ACC112 (cell line): Measurements from ENCODE around the gene SMIM23.
"Not testable (repeated sequence)": the region's sequence is repeated elsewhere in the genome, so short reads cannot be mapped to it uniquely, and the experiment has no call there.

Experiments used
- H2AFZ ChIP-seq: fragments of 200-600 bp; sonication (generic); one replicate; pipeline ENCODE4 v1.6.0; 2017; ENCODE audit warnings: antibody characterized with exemption, low read length; ENCODE audit not compliant: unreplicated experiment
- H3K27ac ChIP-seq: fragments of 200-600 bp; sonication (generic); 2 replicates; pipeline ENCODE4 v1.5.1; 2014; ENCODE audit warnings: low read depth, mild to moderate bottlenecking, antibody characterized with exemption, low read length, moderate library complexity
- H3K27me3 ChIP-seq: fragments of 200-600 bp; sonication (generic); 2 replicates; pipeline ENCODE4 v1.6.1; 2014; ENCODE audit warnings: mild to moderate bottlenecking, antibody characterized with exemption, low read length, moderate library complexity, mixed read lengths; ENCODE audit not compliant: insufficient read depth
- H3K36me3 ChIP-seq: fragments of 200-600 bp; sonication (generic); 2 replicates; pipeline ENCODE4 v1.6.1; 2016; ENCODE audit warnings: mild to moderate bottlenecking, antibody characterized with exemption, low read length, moderate library complexity, mixed read lengths; ENCODE audit not compliant: insufficient read depth
- H3K4me1 ChIP-seq: fragments of 200-600 bp; sonication (generic); one replicate; pipeline ENCODE4 v1.6.1; 2016; ENCODE audit warnings: low read length, mixed read lengths; ENCODE audit not compliant: insufficient read depth, unreplicated experiment, control insufficient read depth
- H3K4me3 ChIP-seq: fragments of 200-600 bp; sonication (generic); 2 replicates; pipeline ENCODE4 v1.5.1; 2014; ENCODE audit warnings: mild to moderate bottlenecking, low read depth, low read length
- H3K79me2 ChIP-seq: fragments of 200-600 bp; sonication (generic); one replicate; pipeline ENCODE4 v1.6.0; 2016; ENCODE audit warnings: low read length; ENCODE audit not compliant: control insufficient read depth, unreplicated experiment, insufficient read depth

Gene SMIM23

GRCh38 chr5:171773106-171773505 lies 12.5 kb upstream of the SMIM23 start:
- peaks cover 16% of the 10 kb centered on the region for H3K27me3 ChIP-seq
- no peaks in the 10 kb centered on the region for H3K79me2 ChIP-seq
- no peaks in the 10 kb centered on the region for H3K36me3 ChIP-seq
- no peak overlapping the region for H3K4me3 ChIP-seq
- H3K27ac ChIP-seq = no peak overlapping the region
- no peak overlapping the region for H2AFZ ChIP-seq
- no peaks in the 10 kb centered on the region for H3K4me1 ChIP-seq

- Histone ChIP-seq H3K36me3 (no peaks in the 10 kb centered on the region), H3K27ac (no peak overlapping the region), H3K27me3 (peaks cover 26% of the 10 kb centered on the region), H3K79me2 (no peaks in the 10 kb centered on the region), H3K4me3 (no peak overlapping the region), H2AFZ (no peak overlapping the region), H3K4me1 (no peaks in the 10 kb centered on the region)
Measured at GRCh38 chr5:171774418-171774817, 11.2 kb upstream of the SMIM23 start.

GRCh38 chr5:171776213-171776612 lies 9.4 kb upstream of the SMIM23 start:
- H3K4me1 ChIP-seq = no peaks in the 10 kb centered on the region
- no peak overlapping the region for H3K27ac ChIP-seq
- no peak overlapping the region for H3K4me3 ChIP-seq
- H2AFZ ChIP-seq = no peak overlapping the region
- no peaks in the 10 kb centered on the region for H3K36me3 ChIP-seq
- H3K27me3 ChIP-seq = peaks cover 42% of the 10 kb centered on the region
- H3K79me2 ChIP-seq = no peaks in the 10 kb centered on the region

GRCh38 chr5:171776770-171777759 lies 8.6 kb upstream of the SMIM23 start:
- no peak overlapping the region for H3K27ac ChIP-seq

GRCh38 chr5:171781744-171782143 lies 3.9 kb upstream of the SMIM23 start:
- H3K4me1 ChIP-seq, H3K27ac ChIP-seq, H3K4me3 ChIP-seq, H3K36me3 ChIP-seq, H3K79me2 ChIP-seq, H2AFZ ChIP-seq: not testable (repeated sequence)
- H3K27me3 ChIP-seq = peaks cover 44% of the 10 kb centered on the region

More at GRCh38 chr5:171776770-171777759, 8.6 kb upstream of the SMIM23 start:
- no peak overlapping the region for H3K4me3 ChIP-seq
- no peaks in the 10 kb centered on the region for H3K4me1 ChIP-seq
- peaks cover 42% of the 10 kb centered on the region for H3K27me3 ChIP-seq
- H2AFZ ChIP-seq = no peak overlapping the region
- no peaks in the 10 kb centered on the region for H3K36me3 ChIP-seq
- H3K79me2 ChIP-seq = no peaks in the 10 kb centered on the region

GRCh38 chr5:171782332-171782966 lies 3.2 kb upstream of the SMIM23 start:
- no peaks in the 10 kb centered on the region for H3K79me2 ChIP-seq
- no peak overlapping the region for H2AFZ ChIP-seq
- H3K4me1 ChIP-seq = no peaks in the 10 kb centered on the region
- no peaks in the 10 kb centered on the region for H3K36me3 ChIP-seq
- no peak overlapping the region for H3K4me3 ChIP-seq
- no peak overlapping the region for H3K27ac ChIP-seq
- peaks cover 37% of the 10 kb centered on the region for H3K27me3 ChIP-seq

- H3K27me3 ChIP-seq = peaks cover 34% of the 10 kb centered on the region
- H2AFZ ChIP-seq = no peak overlapping the region
- H3K4me3 ChIP-seq = no peak overlapping the region
- H3K79me2 ChIP-seq = no peaks in the 10 kb centered on the region
- no peak overlapping the region for H3K27ac ChIP-seq
- no peaks in the 10 kb centered on the region for H3K4me1 ChIP-seq
- H3K36me3 ChIP-seq = no peaks in the 10 kb centered on the region
Measured at GRCh38 chr5:171783051-171783450, 2.6 kb upstream of the SMIM23 start.

GRCh38 chr5:171789353-171789752 lies 3.7 kb downstream of the SMIM23 start:
- H3K27ac ChIP-seq = no peak overlapping the region

GRCh38 chr5:171790408-171790807 lies 4.8 kb downstream of the SMIM23 start:
- no peaks in the 10 kb centered on the region for H3K36me3 ChIP-seq
- no peaks in the 10 kb centered on the region for H3K79me2 ChIP-seq
- no peaks in the 10 kb centered on the region for H3K4me1 ChIP-seq
- H2AFZ ChIP-seq = no peak overlapping the region
- no peak overlapping the region for H3K4me3 ChIP-seq
- H3K27me3 ChIP-seq = peaks cover 40% of the 10 kb centered on the region
- no peak overlapping the region for H3K27ac ChIP-seq

More at GRCh38 chr5:171789353-171789752, 3.7 kb downstream of the SMIM23 start:
- Histone ChIP-seq H2AFZ (no peak overlapping the region), H3K4me1 (no peaks in the 10 kb centered on the region), H3K4me3 (no peak overlapping the region), H3K36me3 (no peaks in the 10 kb centered on the region), H3K79me2 (no peaks in the 10 kb centered on the region), H3K27me3 (peaks cover 35% of the 10 kb centered on the region)

GRCh38 chr5:171794470-171794960 lies 8.9 kb downstream of the SMIM23 start:
- Histone ChIP-seq H3K36me3 (no peaks in the 10 kb centered on the region), H3K27ac (no peak overlapping the region), H3K4me3 (no peak overlapping the region), H3K27me3 (peaks cover 47% of the 10 kb centered on the region), H3K79me2 (no peaks in the 10 kb centered on the region), H2AFZ (no peak overlapping the region), H3K4me1 (no peaks in the 10 kb centered on the region)
